GM18907 (cell line): ENCODE results near the gene RBFOX2.
"Not testable (repeated sequence)": the region's sequence is repeated elsewhere in the genome, so short reads cannot be mapped to it uniquely, and the experiment has no call there.

Experiments
- ATAC-seq: cut with Tn5 transposase; IDR thresholded peaks from one replicate; pipeline ENCODE4 v1.9.1; 2021; ENCODE audit warnings: mild to moderate bottlenecking, moderate library complexity; ENCODE audit not compliant: unreplicated experiment

The RBFOX2 gene

GRCh38 chr22:35719212-35719875 is 309.3 kb downstream of the RBFOX2 start:
- no peak for ATAC-seq

- no peak for ATAC-seq
Measured at GRCh38 chr22:35717572-35717971, 311.1 kb downstream of the RBFOX2 start, which contains the start of gene APOL5. Gene APOL5 (plus strand): TSS chr22:35717872. CDS start chr22:35717872, 0 bp downstream.

GRCh38 chr22:35712672-35713071 is 316.0 kb downstream of the RBFOX2 start:
- no peak for ATAC-seq

GRCh38 chr22:35711336-35711735 is 317.3 kb downstream of the RBFOX2 start:
- no peak for ATAC-seq

- no peak for ATAC-seq
Measured at GRCh38 chr22:35708917-35709316, 319.7 kb downstream of the RBFOX2 start.

GRCh38 chr22:35708453-35708852 is 320.2 kb downstream of the RBFOX2 start:
- ATAC-seq, result no peak

- no peak for ATAC-seq
Measured at GRCh38 chr22:35705141-35705540, 323.5 kb downstream of the RBFOX2 start.

GRCh38 chr22:35703861-35704584 is 324.6 kb downstream of the RBFOX2 start:
- ATAC-seq, result no peak

GRCh38 chr22:35699852-35700251 is 328.8 kb downstream of the RBFOX2 start:
- not testable (repeated sequence) for ATAC-seq

GRCh38 chr22:35697142-35697541 is 331.5 kb downstream of the RBFOX2 start:
- no peak for ATAC-seq

- no peak for ATAC-seq
Measured at GRCh38 chr22:35695202-35695601, 333.4 kb downstream of the RBFOX2 start.

- no peak for ATAC-seq
Measured at GRCh38 chr22:35690001-35690400, 338.6 kb downstream of the RBFOX2 start.

- no peak for ATAC-seq
Measured at GRCh38 chr22:35688913-35689675, 339.5 kb downstream of the RBFOX2 start.
